ENCODE measurements around the gene PCA3.

GRCh38 chr9:76787677-76788076 lies 23.4 kb downstream of the PCA3 start:
- TF ChIP-seq CTCF (IDR thresholded peaks at IDR 0.05) (no peak), POLR2A (IDR thresholded peaks at IDR 0.05) (no peak), EP300 (IDR thresholded peaks at IDR 0.05) (no peak), POLR2AphosphoS5 (IDR thresholded peaks at IDR 0.05) (no peak)
